Ovary (tissue), 3 donors: ENCODE data around the gene BEND7.

Experiments
- EP300 ChIP-seq: sonication (generic); formaldehyde crosslinking; IDR thresholded peaks from one replicate; pipeline ENCODE4 v1.6.1; 2017; ENCODE audit warnings: antibody characterized with exemption
- POLR2A ChIP-seq: fragments of 450-650 bp; IDR thresholded peaks from one replicate; pipeline ENCODE4 v1.6.1; 2017; ENCODE audit warnings: antibody characterized with exemption, mild to moderate bottlenecking, moderate library complexity
- TF ChIP-seq, protein P1 (sequence below), 3 donors: fragments of 450-650 bp in 2 of 3; fragments of 200-600 bp in 1 of 3; IDR thresholded peaks; one replicate each; pipeline versions ENCODE4 v1.5.1 to v1.8.0; 2016 to 2022; ENCODE audit warnings: antibody characterized with exemption in 3 of 3, mild to moderate bottlenecking in 1 of 3
- donor health status: DM: no; HTN: no; CAD: no.

DNA sequence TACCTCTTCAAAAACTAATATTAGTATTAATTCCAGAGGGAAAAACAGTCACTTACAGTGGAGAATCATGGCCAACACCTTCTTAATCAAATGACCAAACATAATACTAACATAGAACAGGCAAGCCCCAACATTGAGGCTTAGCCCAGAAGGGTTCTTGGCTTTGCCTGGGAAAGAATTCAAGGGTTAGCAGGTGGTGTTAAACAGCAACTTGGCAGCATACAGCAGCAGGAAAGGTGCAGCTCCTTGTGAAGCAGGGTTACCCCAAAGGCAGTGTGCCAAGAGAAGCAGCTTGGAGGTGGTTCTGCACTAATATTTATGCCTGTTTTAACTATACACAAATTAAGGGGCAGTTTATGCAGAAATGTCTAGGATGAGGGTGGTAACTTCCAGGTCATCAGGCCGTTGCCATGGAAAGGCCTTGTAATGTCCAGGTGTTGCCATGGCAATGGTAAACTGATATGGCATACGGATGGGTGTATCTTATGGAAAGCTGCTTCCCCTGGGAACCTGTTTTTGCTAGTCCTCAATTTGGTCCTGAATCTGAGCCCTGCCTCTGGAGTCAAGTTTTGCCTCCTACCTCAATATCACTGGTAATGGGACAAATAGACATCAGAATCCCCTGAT, 27.2 kb upstream of the BEND7 start:
- TF ChIP-seq, protein P1, sequence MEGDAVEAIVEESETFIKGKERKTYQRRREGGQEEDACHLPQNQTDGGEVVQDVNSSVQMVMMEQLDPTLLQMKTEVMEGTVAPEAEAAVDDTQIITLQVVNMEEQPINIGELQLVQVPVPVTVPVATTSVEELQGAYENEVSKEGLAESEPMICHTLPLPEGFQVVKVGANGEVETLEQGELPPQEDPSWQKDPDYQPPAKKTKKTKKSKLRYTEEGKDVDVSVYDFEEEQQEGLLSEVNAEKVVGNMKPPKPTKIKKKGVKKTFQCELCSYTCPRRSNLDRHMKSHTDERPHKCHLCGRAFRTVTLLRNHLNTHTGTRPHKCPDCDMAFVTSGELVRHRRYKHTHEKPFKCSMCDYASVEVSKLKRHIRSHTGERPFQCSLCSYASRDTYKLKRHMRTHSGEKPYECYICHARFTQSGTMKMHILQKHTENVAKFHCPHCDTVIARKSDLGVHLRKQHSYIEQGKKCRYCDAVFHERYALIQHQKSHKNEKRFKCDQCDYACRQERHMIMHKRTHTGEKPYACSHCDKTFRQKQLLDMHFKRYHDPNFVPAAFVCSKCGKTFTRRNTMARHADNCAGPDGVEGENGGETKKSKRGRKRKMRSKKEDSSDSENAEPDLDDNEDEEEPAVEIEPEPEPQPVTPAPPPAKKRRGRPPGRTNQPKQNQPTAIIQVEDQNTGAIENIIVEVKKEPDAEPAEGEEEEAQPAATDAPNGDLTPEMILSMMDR (IDR thresholded peaks at IDR 0.05): no peak
- no peak for TF ChIP-seq POLR2A
- no peak for TF ChIP-seq EP300
